Measurements from ENCODE around the gene PRSS36. TPM values are rescaled to one million over a fixed set of nuclear protein-coding genes. Genes with fewer than 3 reads are reported as not detected.

The PRSS36 gene
- total and polyA plus RNA-seq, 9 of the 15 experiments (the other 6 are each of a cell fraction or from before 2014, with no cell fraction given): 0.09 to 1.2 (median 0.54) TPM; not detected in 2

GRCh38 chr16:31186930-31187807 lies 37.3 kb upstream of the PRSS36 start (continued):
- TF ChIP-seq BCLAF1 (IDR thresholded peaks at IDR 0.05; ENCODE audit: borderline replicate concordance in 1 of 2, control insufficient read depth in 1 of 2, low read depth in 2 of 2, low read length in 1 of 2) (peak in 1 of 2 experiments; percentile 68; a peak in 1 of 4 replicates), VEZF1 (CRISPR knock-in tag; IDR thresholded peaks at IDR 0.05) (no peak), POLR2AphosphoS5 (IDR thresholded peaks at IDR 0.05; ENCODE audit: control insufficient read depth, insufficient read depth, low read depth, low read length) (0 out of 2 replicates have a peak, but pooled peaks have one; percentile 10), HBP1 (CRISPR knock-in tag; IDR thresholded peaks at IDR 0.05) (peak; percentile 65; the same call in 1 of the 2 replicates), HMGXB4 (CRISPR knock-in tag; IDR thresholded peaks at IDR 0.05) (peak; percentile 43; the same call in 1 of the 2 replicates), IRF9 (tag; IDR thresholded peaks at IDR 0.05) (no peak), HLTF (IDR thresholded peaks at IDR 0.05) (no peak), CBFA2T3 (IDR thresholded peaks at IDR 0.05) (no peak), C11orf30 (IDR thresholded peaks at IDR 0.05; ENCODE audit: low read depth) (no peak)

All from K562 (cell line).